SK-N-SH (cell line): ENCODE results near the gene ERC2. TPM values are rescaled to one million over a fixed set of nuclear protein-coding genes. Genes with fewer than 3 reads are reported as not detected.

ENCODE experiments used
- CTCF ChIA-PET: fragments of 300-600, 350-600 bp; formaldehyde crosslinking; extraction: SDS; loops from one replicate; lab custom pipeline; 2021; lab: Yijun Ruan, JAX
- POLR2A ChIA-PET: fragments of 350-600 bp; sonication (Branson Sonifier 250); formaldehyde crosslinking; extraction: SDS; loops from one replicate; lab custom pipeline; 2020; ENCODE audit warnings: antibody characterized with exemption, inconsistent platforms; lab: Yijun Ruan, JAX
- DNase-seq: peaks from one replicate; pipeline ENCODE4 v3.0.0; 2012
- H2AFZ ChIP-seq: fragments of 200-600 bp; sonication (generic); 2 replicates; pipeline ENCODE4 v1.8.1; 2016; ENCODE audit warnings: antibody characterized with exemption, mild to moderate bottlenecking, low read depth
- H3F3A ChIP-seq: fragments of 200-600 bp; sonication (generic); replicated peaks from 2 replicates; pipeline ENCODE3; 2016; ENCODE audit warnings: antibody characterized with exemption, mild to moderate bottlenecking; ENCODE audit not compliant: insufficient read depth
- H3K27ac ChIP-seq, 2 experiments: fragments of 200-500 bp in 1 of 2; fragments of 200-600 bp in 1 of 2; sonication (Bioruptor generic) in 1 of 2; sonication (generic), shearing (Covaris generic) in 1 of 2; 2 replicates each; pipeline versions ENCODE4 v1.5.1 to v1.6.1; 2014 to 2016; ENCODE audit warnings: low read depth in 2 of 2, inconsistent platforms in 1 of 2, low read length in 1 of 2, mild to moderate bottlenecking in 1 of 2, mixed read lengths in 1 of 2
- H3K27me3 ChIP-seq: fragments of 200-600 bp; sonication (generic), shearing (Covaris generic); 2 replicates; pipeline ENCODE4 v1.6.1; 2016; ENCODE audit warnings: mixed run types; ENCODE audit not compliant: insufficient read depth
- H3K36me3 ChIP-seq, 2 experiments: fragments of 200-500 bp in 1 of 2; fragments of 200-600 bp in 1 of 2; sonication (Bioruptor generic) in 1 of 2; sonication (generic) in 1 of 2; replicated peaks in 1 of 2; 2 replicates each; pipeline versions ENCODE3 to v1.5.1; 2014 to 2016; ENCODE audit warnings: low read length in 1 of 2, mild to moderate bottlenecking in 1 of 2; ENCODE audit not compliant: insufficient read depth in 2 of 2, control insufficient read depth in 1 of 2
- H3K4me1 ChIP-seq, 2 experiments: fragments of 200-500 bp in 1 of 2; fragments of 200-600 bp in 1 of 2; sonication (Bioruptor generic) in 1 of 2; sonication (generic), shearing (Covaris generic) in 1 of 2; 2 replicates each; pipeline versions ENCODE4 v1.5.1 to v1.6.1; 2014 to 2016; ENCODE audit warnings: low read depth in 1 of 2, low read length in 1 of 2, mixed run types in 1 of 2; ENCODE audit not compliant: insufficient read depth in 2 of 2, control insufficient read depth in 1 of 2
- H3K4me2 ChIP-seq: fragments of 200-600 bp; sonication (generic), shearing (Covaris generic); 2 replicates; pipeline ENCODE4 v1.6.1; 2017; ENCODE audit warnings: mixed run types
- H3K4me3 ChIP-seq, 2 experiments: fragments of 200-500 bp in 1 of 2; fragments of 200-600 bp in 1 of 2; sonication (Bioruptor generic) in 1 of 2; sonication (generic), shearing (Covaris generic) in 1 of 2; 2 replicates each; pipeline versions ENCODE4 v1.5.1 to v1.8.1; 2014 to 2016; ENCODE audit warnings: low read depth in 2 of 2, inconsistent platforms in 1 of 2, low read length in 1 of 2, mild to moderate bottlenecking in 1 of 2, mixed read lengths in 1 of 2, moderate library complexity in 1 of 2
- H3K79me2 ChIP-seq: fragments of 200-600 bp; sonication (generic); 2 replicates; pipeline ENCODE4 v1.8.1; 2017; ENCODE audit warnings: mild to moderate bottlenecking; ENCODE audit not compliant: insufficient read depth
- H3K9ac ChIP-seq: fragments of 200-600 bp; sonication (generic); 2 replicates; pipeline ENCODE4 v1.6.1; 2017; ENCODE audit warnings: mixed run types
- H3K9me2 ChIP-seq: fragments of 200-600 bp; sonication (generic); 2 replicates; pipeline ENCODE4 v1.6.1; 2017; ENCODE audit warnings: mixed run types
- H3K9me3 ChIP-seq: fragments of 200-600 bp; sonication (generic); 2 replicates; pipeline ENCODE4 v1.6.1; 2017; ENCODE audit warnings: mixed run types, mild to moderate bottlenecking, moderate library complexity
- H4K20me1 ChIP-seq: fragments of 200-600 bp; sonication (generic); 2 replicates; pipeline ENCODE4 v1.6.1; 2017; ENCODE audit warnings: mild to moderate bottlenecking, mixed run types; ENCODE audit not compliant: insufficient read depth
- CHD2 ChIP-seq: fragments of 150-350 bp; IDR thresholded peaks from 2 replicates; pipeline ENCODE4 v1.6.1; 2018; ENCODE audit warnings: low read length; ENCODE audit not compliant: partially characterized antibody
- CTCF ChIP-seq: fragments of 200-600 bp; sonication (generic); IDR thresholded peaks from 2 replicates; pipeline ENCODE4 v1.6.1; 2017; ENCODE audit warnings: antibody characterized with exemption, mild to moderate bottlenecking, moderate library complexity
- ELF1 ChIP-seq: IDR thresholded peaks from 2 replicates; pipeline ENCODE4 v1.4.0; 2012
- FOXM1 ChIP-seq: IDR thresholded peaks from 2 replicates; pipeline ENCODE4 v1.4.0; 2012; ENCODE audit warnings: low read depth, mild to moderate bottlenecking
- JUND ChIP-seq: IDR thresholded peaks from 2 replicates; pipeline ENCODE4 v1.4.0; 2012
- NFIC ChIP-seq: IDR thresholded peaks from 2 replicates; pipeline ENCODE4 v1.4.0; 2012; ENCODE audit warnings: borderline replicate concordance
- USF2 ChIP-seq: fragments of 150-350 bp; IDR thresholded peaks from 2 replicates; pipeline ENCODE4 v1.6.1; 2017; ENCODE audit warnings: antibody characterized with exemption, low read length, low read depth, borderline replicate concordance
- WGBS: methylation state at CpG from one replicate; pipeline ENCODE4 v1.1.6; 2017; ENCODE audit warnings: low lambda C conversion rate; 5-methylcytosine and 5-hydroxymethylcytosine counted together
- polyA plus RNA-seq, 3 experiments: library from polyadenylated mRNA; depleted of rRNA; stranded (reverse); fragments of >200 nt; gene quantifications; 2 replicates each; pipeline ENCODE4 v1.2.3, GENCODE V29; 2012
- TF ChIP-seq, protein P1 (sequence below): IDR thresholded peaks from 2 replicates; pipeline ENCODE4 v1.4.0; 2012; ENCODE audit warnings: low read depth

Gene ERC2
- polyA plus RNA-seq, 1 of the 3 experiments (the other 2 are of a cell fraction), result 1.6 TPM

- Histone ChIP-seq H3K27ac (no peak overlapping the region), H3F3A (no peaks in the 10 kb centered on the region), H3K4me1 (no peaks in the 10 kb centered on the region), H3K9me2 (no peaks in the 10 kb centered on the region), H3K4me2 (no peak overlapping the region), H3K9ac (no peak overlapping the region), H4K20me1 (no peaks in the 10 kb centered on the region), H3K9me3 (no peaks in the 10 kb centered on the region), H2AFZ (no peak overlapping the region), H3K79me2 (no peaks in the 10 kb centered on the region), H3K4me3 (no peak overlapping the region), H3K27me3 (no peaks in the 10 kb centered on the region), H3K36me3 (no peaks in the 10 kb centered on the region)
- WGBS, result 43% methylated on average over 4 of the region's 4 CpGs
- TF ChIP-seq ELF1, result no peak
- ChIA-PET CTCF (no interaction called here), POLR2A (no interaction called here)
- DNase-seq, result no peak
These were observed 539.0 kb downstream of the ERC2 start for GRCh38 chr3:55929154-55929869.

- no peaks in the 10 kb centered on the region for H3K4me1 ChIP-seq
- TF ChIP-seq NFIC (no peak), JUND (no peak)
- no peaks in the 10 kb centered on the region for H3K79me2 ChIP-seq
- 56% methylated on average over 1 of the region's 1 CpG for WGBS
- H3F3A ChIP-seq, result no peaks in the 10 kb centered on the region
- no peak overlapping the region for H3K27ac ChIP-seq
- DNase-seq, result no peak
- H4K20me1 ChIP-seq, result no peaks in the 10 kb centered on the region
- no peak overlapping the region for H3K9ac ChIP-seq
- no peaks in the 10 kb centered on the region for H3K9me3 ChIP-seq
- H3K4me3 ChIP-seq, result no peak overlapping the region
- H3K9me2 ChIP-seq, result no peaks in the 10 kb centered on the region
- no peaks in the 10 kb centered on the region for H3K27me3 ChIP-seq
- ChIA-PET POLR2A (no interaction called here), CTCF (interaction anchor here (0.6 kb wide), 1 partner anchor 52 kb away, joined by 3 read pairs; no protein-coding TSS in a partner anchor)
- no peak overlapping the region for H3K4me2 ChIP-seq
- H2AFZ ChIP-seq, result no peak overlapping the region
- no peaks in the 10 kb centered on the region for H3K36me3 ChIP-seq
These were observed 544.6 kb downstream of the ERC2 start for GRCh38 chr3:55923626-55924025.

- no peak overlapping the region for H3K4me3 ChIP-seq
- H3K9ac ChIP-seq, result no peak overlapping the region
- no peak for DNase-seq
- CTCF ChIA-PET, result interaction anchor here (0.6 kb wide), 1 partner anchor 52 kb away, joined by 3 read pairs; no protein-coding TSS in a partner anchor
- no peaks in the 10 kb centered on the region for H3F3A ChIP-seq
- H3K27me3 ChIP-seq, result no peaks in the 10 kb centered on the region
- 9% methylated on average over 2 of the region's 2 CpGs for WGBS
- H3K9me2 ChIP-seq, result no peaks in the 10 kb centered on the region
- POLR2A ChIA-PET, result no interaction called here
- TF ChIP-seq FOXM1, result no peak
- no peak for TF ChIP-seq JUND
- no peak for TF ChIP-seq CHD2
- TF ChIP-seq CTCF, result no peak
- TF ChIP-seq, protein P1, sequence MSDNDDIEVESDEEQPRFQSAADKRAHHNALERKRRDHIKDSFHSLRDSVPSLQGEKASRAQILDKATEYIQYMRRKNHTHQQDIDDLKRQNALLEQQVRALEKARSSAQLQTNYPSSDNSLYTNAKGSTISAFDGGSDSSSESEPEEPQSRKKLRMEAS, result no peak
- TF ChIP-seq USF2, result no peak
- H3K79me2 ChIP-seq, result no peaks in the 10 kb centered on the region
- no peak overlapping the region for H3K27ac ChIP-seq
- H3K4me1 ChIP-seq, result no peaks in the 10 kb centered on the region
- H3K36me3 ChIP-seq, result no peaks in the 10 kb centered on the region
- no peaks in the 10 kb centered on the region for H3K9me3 ChIP-seq
- no peak overlapping the region for H3K4me2 ChIP-seq
- no peaks in the 10 kb centered on the region for H4K20me1 ChIP-seq
- H2AFZ ChIP-seq, result no peak overlapping the region
These were observed 545.1 kb downstream of the ERC2 start for GRCh38 chr3:55923207-55923606.
